H9 (cell line): ENCODE measurements around the gene NPLOC4. TPM values are rescaled to one million over a fixed set of nuclear protein-coding genes. Genes with fewer than 3 reads are reported as not detected.

Experiments
- DNase-seq: peaks from one replicate; pipeline ENCODE4 v3.0.0-alpha.2; 2017
- H2AFZ ChIP-seq: one replicate; pipeline ENCODE4 v1.6.1; 2013; ENCODE audit warnings: mild to moderate bottlenecking, low read length, control low read depth, moderate library complexity
- H2AK5ac ChIP-seq: 2 replicates; pipeline ENCODE4 v1.6.1; 2013; ENCODE audit warnings: low read length, control low read depth, mixed read lengths; ENCODE audit not compliant: insufficient read length
- H2BK120ac ChIP-seq: one replicate; pipeline ENCODE4 v1.6.1; 2013; ENCODE audit warnings: low read depth, mild to moderate bottlenecking, low read length, control low read depth, inconsistent platforms; ENCODE audit not compliant: poor library complexity, severe bottlenecking
- H2BK12ac ChIP-seq: 2 replicates; pipeline ENCODE4 v1.6.1; 2013; ENCODE audit warnings: low read length, control low read depth, mixed read lengths, low read depth; ENCODE audit not compliant: insufficient read length
- H2BK15ac ChIP-seq: 2 replicates; pipeline ENCODE4 v1.6.1; 2013; ENCODE audit warnings: low read depth, low read length, control low read depth
- H2BK20ac ChIP-seq: one replicate; pipeline ENCODE4 v1.6.1; 2013; ENCODE audit warnings: low read depth, mild to moderate bottlenecking, low read length, control low read depth, inconsistent platforms; ENCODE audit not compliant: poor library complexity, severe bottlenecking
- H2BK5ac ChIP-seq: 2 replicates; pipeline ENCODE4 v1.6.1; 2013; ENCODE audit warnings: low read length, control low read depth, mixed read lengths; ENCODE audit not compliant: insufficient read length
- H3K14ac ChIP-seq: 2 replicates; pipeline ENCODE4 v1.6.1; 2013; ENCODE audit warnings: low read length, control low read depth; ENCODE audit not compliant: insufficient read depth
- H3K18ac ChIP-seq: 2 replicates; pipeline ENCODE4 v1.6.1; 2013; ENCODE audit warnings: low read depth, mild to moderate bottlenecking, mixed read lengths, low read length, control low read depth; ENCODE audit not compliant: insufficient read length
- H3K23ac ChIP-seq: 2 replicates; pipeline ENCODE4 v1.6.1; 2013; ENCODE audit warnings: low read length, control low read depth, mixed read lengths, low read depth; ENCODE audit not compliant: insufficient read length
- H3K23me2 ChIP-seq: 2 replicates; pipeline ENCODE4 v1.6.1; 2013; ENCODE audit warnings: low read depth, mild to moderate bottlenecking, mixed read lengths, low read length, control low read depth; ENCODE audit not compliant: insufficient read length, poor library complexity, severe bottlenecking
- H3K27ac ChIP-seq: 2 replicates; pipeline ENCODE4 v1.5.1; 2013; ENCODE audit warnings: low read length, control low read depth, mixed read lengths, low read depth; ENCODE audit not compliant: insufficient read length
- H3K27me3 ChIP-seq: 2 replicates; pipeline ENCODE4 v1.6.1; 2013; ENCODE audit warnings: low read length, control low read depth, inconsistent platforms; ENCODE audit not compliant: insufficient read depth
- H3K4ac ChIP-seq: 2 replicates; pipeline ENCODE4 v1.6.1; 2013; ENCODE audit warnings: low read depth, mild to moderate bottlenecking, control low read depth, inconsistent platforms, low read length, moderate library complexity
- H3K4me1 ChIP-seq: 2 replicates; pipeline ENCODE4 v1.6.1; 2013; ENCODE audit warnings: low read length, control low read depth, inconsistent platforms; ENCODE audit not compliant: insufficient read depth
- H3K4me2 ChIP-seq: 2 replicates; pipeline ENCODE4 v1.6.1; 2013; ENCODE audit warnings: low read length, control low read depth, mixed read lengths; ENCODE audit not compliant: insufficient read length, insufficient read depth
- H3K56ac ChIP-seq: 2 replicates; pipeline ENCODE4 v1.6.1; 2013; ENCODE audit warnings: low read depth, mild to moderate bottlenecking, mixed read lengths, low read length, control low read depth; ENCODE audit not compliant: insufficient read length
- H3K79me1 ChIP-seq: 2 replicates; pipeline ENCODE4 v1.6.1; 2013; ENCODE audit warnings: low read depth, mild to moderate bottlenecking, moderate library complexity, low read length, control low read depth, inconsistent platforms; ENCODE audit not compliant: insufficient read depth, poor library complexity, severe bottlenecking
- H3K79me2 ChIP-seq: 2 replicates; pipeline ENCODE4 v1.6.1; 2013; ENCODE audit warnings: low read length, control low read depth, inconsistent platforms; ENCODE audit not compliant: insufficient read depth
- H3K9ac ChIP-seq: 2 replicates; pipeline ENCODE4 v1.6.1; 2013; ENCODE audit warnings: low read length, control low read depth, mixed read lengths; ENCODE audit not compliant: insufficient read length; ENCODE audit errors: extremely low read depth
- H3K9me3 ChIP-seq: one replicate; pipeline ENCODE4 v1.6.1; 2013; ENCODE audit warnings: low read depth, low read length, inconsistent platforms; ENCODE audit not compliant: control insufficient read depth
- H3T11ph ChIP-seq: one replicate; pipeline ENCODE4 v1.6.1; 2013; ENCODE audit warnings: mild to moderate bottlenecking, low read length, control low read depth, inconsistent platforms
- H4K20me1 ChIP-seq: one replicate; pipeline ENCODE4 v1.6.1; 2013; ENCODE audit not compliant: control insufficient read depth, insufficient read length, insufficient read depth
- H4K5ac ChIP-seq: 2 replicates; pipeline ENCODE4 v1.6.1; 2013; ENCODE audit warnings: low read depth, mild to moderate bottlenecking, mixed read lengths, low read length, control low read depth; ENCODE audit not compliant: insufficient read length
- H4K8ac ChIP-seq: replicated peaks from 2 replicates; pipeline ENCODE4 v1.6.1; 2013; ENCODE audit warnings: low read length, control low read depth, mixed read lengths, low read depth; ENCODE audit not compliant: insufficient read length
- H4K91ac ChIP-seq: 2 replicates; pipeline ENCODE4 v1.6.1; 2013; ENCODE audit warnings: low read depth, mild to moderate bottlenecking, moderate library complexity, mixed read lengths, low read length, control low read depth; ENCODE audit not compliant: insufficient read length
- H3K27ac Mint-ChIP-seq, 3 experiments: 2 replicates in 2 of 3; 3 replicates in 1 of 3; pipeline ENCODE4 v1.8.0; 2020 to 2021; ENCODE audit warnings: mixed read lengths in 3 of 3, mild to moderate bottlenecking in 1 of 3, moderate library complexity in 1 of 3
- H3K27me3 Mint-ChIP-seq: 2 replicates; pipeline ENCODE4 v1.8.0; 2021; ENCODE audit warnings: low read depth, mild to moderate bottlenecking, moderate library complexity, mixed read lengths
- H3K36me3 Mint-ChIP-seq, 3 experiments: 2 replicates in 2 of 3; 3 replicates in 1 of 3; pipeline ENCODE4 v1.8.0; 2020 to 2021; ENCODE audit warnings: low read depth in 3 of 3, mixed read lengths in 3 of 3; ENCODE audit not compliant: insufficient read depth in 1 of 3
- H3K4me1 Mint-ChIP-seq, 2 experiments: 2 replicates each; pipeline ENCODE4 v1.8.0; 2020; ENCODE audit warnings: mixed read lengths in 2 of 2
- H3K4me3 Mint-ChIP-seq, 2 experiments: 2 replicates in 1 of 2; 3 replicates in 1 of 2; pipeline ENCODE4 v1.8.0; 2020 to 2021; ENCODE audit warnings: mild to moderate bottlenecking in 2 of 2, mixed read lengths in 2 of 2, moderate library complexity in 1 of 2
- H3K9me3 Mint-ChIP-seq, 2 experiments: 2 replicates in 1 of 2; 3 replicates in 1 of 2; pipeline ENCODE4 v1.8.0; 2020; ENCODE audit warnings: mild to moderate bottlenecking in 2 of 2, mixed read lengths in 2 of 2, moderate library complexity in 1 of 2
- CTCF ChIP-seq: fragments of 200-600 bp; sonication (generic); conservative IDR thresholded peaks from 3 replicates; pipeline ENCODE4 v1.8.0; 2021; ENCODE audit warnings: antibody characterized with exemption, mild to moderate bottlenecking
- WGBS: extraction: QIAGEN DNeasy Blood & Tissue Kit; methylation state at CpG from one replicate; pipeline ENCODE4 v1.1.7; 2013; ENCODE audit warnings: missing lambda C conversion rate, low lambda C conversion rate, mixed read lengths; ENCODE audit not compliant: insufficient read length; ENCODE audit errors: extremely low coverage; 5-methylcytosine and 5-hydroxymethylcytosine counted together
- total RNA-seq: library from RNA; stranded (reverse); gene quantifications from 2 replicates; pipeline ENCODE4 v1.2.1, GENCODE V29; 2021

Gene NPLOC4
- total RNA-seq, 1 experiment from 2014 or later = 103 TPM

GRCh38 chr17:81644976-81645952 is 8.4 kb upstream of the NPLOC4 start:
- Histone ChIP-seq H3K9me3 (no peaks in the 10 kb centered on the region), H2BK20ac (no peak overlapping the region), H3K79me2 (no peaks in the 10 kb centered on the region), H3K27ac (no peak overlapping the region), H4K5ac (no peak overlapping the region), H3K4me2 (no peak overlapping the region), H2BK12ac (no peak overlapping the region), H3K14ac (no peak overlapping the region), H3K18ac (no peak overlapping the region), H2BK15ac (no peak overlapping the region), H2BK120ac (no peak overlapping the region), H3K23ac (no peak overlapping the region), H2AFZ (no peak overlapping the region), H3K23me2 (no peaks in the 10 kb centered on the region), H4K8ac (no peak overlapping the region), H2AK5ac (no peak overlapping the region), H3K9ac (no peak overlapping the region), H4K20me1 (no peaks in the 10 kb centered on the region), H2BK5ac (no peak overlapping the region), H4K91ac (no peak overlapping the region), H3K4ac (no peak overlapping the region), H3K79me1 (no peaks in the 10 kb centered on the region), H3K4me1 (no peaks in the 10 kb centered on the region), H3K56ac (no peak overlapping the region), H3K27me3 (no peaks in the 10 kb centered on the region; the same call in 1 of the 2 replicates), H3T11ph (no peak overlapping the region)
- no peak for DNase-seq
- H3K27ac Mint-ChIP-seq = peak overlapping the region in 1 of 3 experiments; percentile 91; a peak in 2 of 7 replicates
- no CpG with 5 or more reads among the region's 29 CpGs for WGBS
- H3K27me3 Mint-ChIP-seq = no peaks in the 10 kb centered on the region; the same call in 1 of the 2 replicates
- no peaks in the 10 kb centered on the region for H3K36me3 Mint-ChIP-seq
- peaks cover 3 to 4% of the 10 kb centered on the region in 2 experiments; a peak in 2 of 4 replicates for H3K4me1 Mint-ChIP-seq
- no peaks in the 10 kb centered on the region; a peak in 1 of 5 replicates for H3K9me3 Mint-ChIP-seq
- no peak overlapping the region for H3K4me3 Mint-ChIP-seq
- no peak for TF ChIP-seq CTCF
